Osteoblast (primary cell): ENCODE measurements around the gene LYPD1. TPM values are rescaled to one million over a fixed set of nuclear protein-coding genes. Genes with fewer than 3 reads are reported as not detected.

Source experiments
- DNase-seq: peaks from one replicate; pipeline ENCODE4 v3.0.0; 2011; ENCODE audit warnings: low spot score, mixed read lengths; ENCODE audit not compliant: insufficient read length; ENCODE audit errors: missing footprints
- H2AFZ ChIP-seq: 2 replicates; pipeline ENCODE4 v1.6.0; 2011; ENCODE audit warnings: mild to moderate bottlenecking, low read length
- H3K27ac ChIP-seq: 2 replicates; pipeline ENCODE4 v1.5.1; 2011; ENCODE audit warnings: mild to moderate bottlenecking, low read depth, low read length, moderate library complexity
- H3K27me3 ChIP-seq: 2 replicates; pipeline ENCODE4 v1.6.0; 2012; ENCODE audit warnings: mild to moderate bottlenecking, control low read depth, inconsistent platforms, low read length, moderate library complexity; ENCODE audit not compliant: insufficient read depth
- H3K36me3 ChIP-seq: 2 replicates; pipeline ENCODE4 v1.5.1; 2011; ENCODE audit warnings: mild to moderate bottlenecking, low read length, control low read depth, moderate library complexity; ENCODE audit not compliant: insufficient read depth
- H3K4me1 ChIP-seq: 2 replicates; pipeline ENCODE4 v1.5.1; 2011; ENCODE audit warnings: mild to moderate bottlenecking, low read length, control low read depth, moderate library complexity; ENCODE audit not compliant: insufficient read depth
- H3K4me2 ChIP-seq: 2 replicates; pipeline ENCODE4 v1.6.0; 2011; ENCODE audit warnings: mild to moderate bottlenecking, low read length; ENCODE audit not compliant: insufficient read depth
- H3K4me3 ChIP-seq: fragments of 200-600 bp; sonication (generic); 3 replicates; pipeline ENCODE4 v1.5.1; 2012; ENCODE audit warnings: mild to moderate bottlenecking, low read length, inconsistent platforms; ENCODE audit not compliant: insufficient read depth
- H3K79me2 ChIP-seq: 2 replicates; pipeline ENCODE4 v1.6.0; 2012; ENCODE audit warnings: mild to moderate bottlenecking, low read length, control low read depth, inconsistent platforms; ENCODE audit not compliant: insufficient read depth
- H3K9me3 ChIP-seq: 2 replicates; pipeline ENCODE4 v1.5.1; 2011; ENCODE audit warnings: low read depth, low read length, control low read depth
- H4K20me1 ChIP-seq: 2 replicates; pipeline ENCODE4 v1.6.0; 2012; ENCODE audit warnings: mild to moderate bottlenecking, low read length, control low read depth; ENCODE audit not compliant: insufficient read depth
- CTCF ChIP-seq: IDR thresholded peaks from 2 replicates; pipeline ENCODE4 v1.5.1; 2011; ENCODE audit warnings: mild to moderate bottlenecking, low read depth, low read length, moderate library complexity; ENCODE audit errors: extremely low read depth
- total RNA-seq: library from RNA; depleted of rRNA; stranded (reverse); fragments of >200 nt; gene quantifications from 2 replicates; pipeline ENCODE4 v1.2.3, GENCODE V29; 2012

Gene LYPD1
- total RNA-seq, 1 donor = 2.5 TPM

- Histone ChIP-seq H3K79me2 (no peaks in the 10 kb centered on the region), H4K20me1 (no peaks in the 10 kb centered on the region), H3K4me3 (no peak overlapping the region), H3K9me3 (no peaks in the 10 kb centered on the region), H3K4me2 (peak overlapping the region; percentile 52), H3K27me3 (no peaks in the 10 kb centered on the region), H2AFZ (peak overlapping the region; percentile 38), H3K36me3 (no peaks in the 10 kb centered on the region), H3K4me1 (no peaks in the 10 kb centered on the region), H3K27ac (no peak overlapping the region)
- no peak for TF ChIP-seq CTCF
- no peak for DNase-seq
Observed at GRCh38 chr2:132662732-132663131, 7.3 kb downstream of the LYPD1 start.

GRCh38 chr2:132659331-132659730 lies 10.7 kb downstream of the LYPD1 start:
- H3K4me3 ChIP-seq = no peak overlapping the region
- H3K9me3 ChIP-seq = no peaks in the 10 kb centered on the region
- no peaks in the 10 kb centered on the region for H3K79me2 ChIP-seq
- H3K27me3 ChIP-seq = no peaks in the 10 kb centered on the region
- H3K27ac ChIP-seq = no peak overlapping the region
- no peak overlapping the region for H3K4me2 ChIP-seq
- no peak for TF ChIP-seq CTCF
- no peak overlapping the region for H2AFZ ChIP-seq
- no peak for DNase-seq
- no peaks in the 10 kb centered on the region for H4K20me1 ChIP-seq
- no peaks in the 10 kb centered on the region for H3K4me1 ChIP-seq
- no peaks in the 10 kb centered on the region for H3K36me3 ChIP-seq

GRCh38 chr2:132656266-132656975 lies 13.6 kb downstream of the LYPD1 start:
- TF ChIP-seq CTCF = no peak
- H3K27ac ChIP-seq = no peak overlapping the region
- no peak overlapping the region for H3K4me3 ChIP-seq
- no peak overlapping the region for H2AFZ ChIP-seq
- H3K4me2 ChIP-seq = no peak overlapping the region
- H3K4me1 ChIP-seq = peaks cover 8% of the 10 kb centered on the region
- no peaks in the 10 kb centered on the region for H3K79me2 ChIP-seq
- no peaks in the 10 kb centered on the region for H4K20me1 ChIP-seq
- no peaks in the 10 kb centered on the region for H3K27me3 ChIP-seq
- no peaks in the 10 kb centered on the region for H3K9me3 ChIP-seq
- no peaks in the 10 kb centered on the region for H3K36me3 ChIP-seq
- no peak for DNase-seq

GRCh38 chr2:132654968-132655367 lies 15.0 kb downstream of the LYPD1 start:
- no peaks in the 10 kb centered on the region for H3K27me3 ChIP-seq
- H4K20me1 ChIP-seq = no peaks in the 10 kb centered on the region
- no peak for TF ChIP-seq CTCF
- no peaks in the 10 kb centered on the region for H3K36me3 ChIP-seq
- no peak for DNase-seq
- H3K4me2 ChIP-seq = no peak overlapping the region
- H3K4me3 ChIP-seq = no peak overlapping the region
- peaks cover 11% of the 10 kb centered on the region for H3K4me1 ChIP-seq
- no peaks in the 10 kb centered on the region for H3K9me3 ChIP-seq
- H2AFZ ChIP-seq = no peak overlapping the region
- H3K79me2 ChIP-seq = no peaks in the 10 kb centered on the region
- H3K27ac ChIP-seq = no peak overlapping the region
